GM19099 (cell line): ENCODE results near the gene KCNC4.

Experiments
- POLR2A ChIP-seq: IDR thresholded peaks from 3 replicates; pipeline ENCODE4 v1.6.1; 2011; ENCODE audit warnings: low read depth; ENCODE audit not compliant: insufficient read length; ENCODE audit errors: extremely low read depth

Gene KCNC4

DNA sequence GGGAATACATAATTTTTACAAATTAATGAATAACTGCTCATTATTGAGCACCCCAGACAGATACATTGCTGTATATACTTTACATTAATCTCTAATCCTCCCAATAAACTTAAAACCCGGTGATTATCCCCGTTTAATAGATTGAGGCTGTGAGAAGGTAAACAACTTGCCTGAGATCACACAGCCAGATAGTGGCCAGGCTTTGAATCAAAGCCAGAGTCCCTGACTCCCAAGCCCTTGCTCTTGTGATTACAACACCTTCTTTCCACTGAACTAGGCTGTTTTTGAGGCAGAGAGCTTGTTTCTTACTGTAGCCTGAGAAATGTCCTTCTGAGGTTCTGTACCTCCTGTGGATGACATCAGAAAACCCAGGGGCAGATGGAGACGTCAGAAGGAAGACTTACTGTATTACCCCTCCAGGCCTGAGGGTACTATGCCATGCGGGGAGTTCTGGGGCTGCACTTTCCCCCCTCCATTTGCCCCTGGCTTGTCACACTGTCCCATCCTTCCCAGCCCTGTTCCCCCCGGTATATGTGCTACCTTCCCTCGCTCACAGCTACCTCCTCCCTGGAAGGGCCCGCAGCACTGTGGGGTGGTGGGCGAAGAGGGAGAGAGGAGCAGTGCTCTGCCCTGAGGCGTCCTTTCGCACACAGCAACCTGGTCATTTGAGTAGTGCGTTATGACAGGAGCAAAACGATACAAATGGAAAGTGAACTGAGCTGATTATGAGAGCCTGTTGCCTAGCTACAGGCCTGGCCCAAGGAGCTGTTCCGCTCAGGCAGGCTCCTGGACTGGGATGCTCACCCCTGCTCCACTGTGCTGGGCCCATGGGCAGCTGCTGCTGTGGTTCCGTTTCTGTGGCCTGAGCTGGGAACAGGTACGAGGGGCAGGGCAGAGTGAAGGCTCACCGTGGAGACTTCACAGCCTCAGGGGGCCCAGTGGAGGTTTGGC lies 4.6 kb downstream of the KCNC4 start:
- no peak for TF ChIP-seq POLR2A

DNA sequence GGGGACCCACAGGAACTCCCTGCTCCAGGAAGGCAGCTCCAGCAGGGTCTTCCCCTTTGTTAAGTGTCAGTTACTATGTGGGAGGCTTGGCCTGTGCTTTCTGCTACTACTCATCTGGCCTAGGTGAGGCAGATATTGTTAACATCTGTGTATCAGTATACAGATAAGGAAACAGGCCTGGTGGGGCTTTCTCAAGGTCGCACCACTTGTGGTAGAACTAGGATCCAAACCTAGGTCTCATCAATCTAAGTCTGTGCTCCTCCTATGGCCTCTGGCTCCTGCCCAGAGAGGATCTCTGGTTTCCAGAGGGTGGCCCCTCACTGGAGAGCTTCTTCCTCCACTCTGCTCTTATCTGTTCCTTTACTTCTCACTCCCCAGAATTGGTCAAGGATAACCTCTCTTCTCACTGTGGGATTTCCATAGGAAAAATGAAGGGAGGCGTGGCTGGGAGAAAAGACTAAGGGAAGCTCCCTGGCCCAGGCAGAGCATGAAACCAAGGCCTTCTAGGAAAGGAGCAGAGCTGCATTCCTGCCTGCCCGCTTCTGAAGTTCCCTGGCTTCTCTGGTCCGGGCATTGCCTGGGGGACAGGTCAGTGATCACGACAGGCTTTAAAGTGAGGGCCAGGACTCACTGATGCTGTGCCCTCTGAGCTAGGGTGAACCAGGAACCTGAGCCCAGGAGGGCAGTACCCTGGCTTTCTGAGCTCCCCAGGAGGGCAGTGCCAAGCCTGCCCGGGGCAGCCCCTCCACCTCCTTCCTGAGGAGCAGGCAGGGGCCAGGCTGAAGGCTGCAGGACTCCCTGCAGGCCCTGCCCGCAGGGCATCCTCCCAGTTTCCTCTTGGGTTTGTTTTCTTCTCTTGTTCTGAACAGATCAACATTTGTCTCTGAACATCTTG lies 5.8 kb downstream of the KCNC4 start:
- no peak for TF ChIP-seq POLR2A

DNA sequence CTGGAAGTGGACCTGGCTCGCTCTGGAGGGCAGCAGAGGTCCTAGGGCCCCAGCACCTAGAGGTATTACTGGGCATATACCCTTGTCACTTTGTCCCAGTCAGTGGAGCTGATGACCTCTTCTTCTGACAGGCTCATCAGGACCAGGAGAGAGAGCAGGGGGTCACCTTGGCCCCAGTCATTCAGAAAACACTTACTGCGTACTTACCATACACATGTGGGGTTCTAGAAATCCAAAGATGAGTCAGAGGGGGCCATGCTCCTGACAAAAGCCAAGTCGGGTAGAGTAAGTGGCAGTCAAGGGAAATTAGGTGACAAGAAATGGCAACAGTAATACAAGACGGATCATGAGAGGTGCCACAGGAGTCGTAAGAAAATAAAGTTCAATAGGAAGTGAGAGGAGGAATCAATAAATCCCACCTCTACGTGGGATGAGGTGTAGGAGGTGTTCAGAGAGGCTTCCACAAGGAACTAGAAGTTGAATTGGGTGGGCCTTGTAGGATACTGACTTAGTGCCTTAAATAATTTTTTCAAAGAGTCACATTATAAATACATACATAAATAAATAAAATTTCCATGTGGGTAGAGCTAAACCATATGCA lies 6.8 kb downstream of the KCNC4 start:
- no peak for TF ChIP-seq POLR2A

DNA sequence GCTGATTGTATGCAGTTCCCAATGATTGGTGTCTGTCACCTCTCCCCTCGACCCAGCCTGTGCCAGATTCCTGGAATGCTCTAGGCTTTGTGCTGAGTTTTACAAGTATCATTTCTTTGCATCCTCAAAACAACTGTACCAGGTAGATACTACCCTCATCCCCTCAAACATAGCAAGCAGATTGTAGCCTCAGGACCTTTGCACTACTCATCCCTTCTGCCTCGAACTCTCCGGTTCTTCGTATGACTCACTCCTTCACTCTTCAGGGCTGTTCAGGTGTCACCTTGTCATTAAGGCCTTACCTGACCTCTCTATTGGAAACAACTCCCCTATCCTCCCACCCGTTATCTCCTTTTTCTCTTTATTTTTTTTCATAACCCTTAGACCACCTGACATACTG lies 8.0 kb downstream of the KCNC4 start:
- no peak for TF ChIP-seq POLR2A

DNA sequence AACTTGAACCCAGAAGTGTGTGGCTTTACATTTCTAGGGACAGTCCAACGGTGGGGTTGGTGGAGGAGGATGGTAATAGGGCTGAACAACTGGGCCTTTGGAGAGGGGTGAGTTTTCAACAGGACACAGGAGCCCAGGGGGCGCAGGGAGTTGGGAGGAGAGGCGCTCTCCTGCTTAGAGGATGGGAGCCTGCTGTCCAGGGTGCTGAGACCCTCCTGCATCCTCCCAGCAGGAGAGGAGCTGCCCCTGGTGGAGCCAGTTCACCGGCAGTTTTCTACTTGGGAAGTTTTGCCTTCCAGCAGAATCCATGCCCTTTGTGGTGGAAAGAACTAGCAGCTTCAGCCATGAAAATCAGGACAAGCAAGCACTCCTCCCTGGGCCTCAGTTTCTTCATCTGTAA lies 8.6 kb downstream of the KCNC4 start:
- TF ChIP-seq POLR2A, result no peak

DNA sequence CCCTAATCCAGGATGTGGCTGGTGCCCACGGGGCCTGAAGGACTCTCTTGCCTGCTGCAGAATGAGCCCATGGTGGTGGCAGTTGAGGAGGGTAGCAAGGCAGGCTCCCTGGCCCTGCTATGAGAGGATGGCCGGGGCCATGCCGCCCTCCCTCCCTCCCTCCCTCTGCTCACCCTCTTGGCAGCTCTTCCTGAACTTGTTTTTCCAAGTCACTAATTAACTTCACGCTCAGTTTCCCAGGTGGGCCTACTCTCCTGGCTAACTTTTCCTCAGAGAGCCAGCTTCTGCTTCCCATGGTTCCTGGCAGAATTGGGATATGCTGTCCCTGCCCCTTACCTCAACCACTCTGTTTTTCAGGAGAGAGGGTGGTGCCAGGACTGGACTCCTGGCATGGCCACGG lies 10.2 kb downstream of the KCNC4 start:
- TF ChIP-seq POLR2A, result no peak

DNA sequence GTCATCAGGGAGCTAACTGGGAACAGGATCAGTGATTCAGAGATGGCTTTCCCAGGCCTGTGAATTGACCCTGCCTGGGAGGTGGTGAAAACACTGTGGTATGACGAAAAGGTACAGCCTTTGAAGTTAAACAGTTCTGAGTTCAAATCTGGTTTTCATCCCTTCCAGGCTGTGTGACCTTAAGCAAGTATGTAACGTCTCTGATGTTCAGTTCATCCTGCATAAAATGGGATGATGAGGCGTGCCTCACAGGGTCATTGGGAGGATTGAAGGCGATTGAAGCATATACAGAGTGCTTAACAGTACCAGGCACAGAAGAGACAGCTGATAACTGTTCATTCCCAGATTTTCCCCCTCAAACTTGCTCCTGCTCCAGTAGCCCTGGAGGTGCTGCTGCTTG lies 11.0 kb downstream of the KCNC4 start:
- TF ChIP-seq POLR2A, result no peak

DNA sequence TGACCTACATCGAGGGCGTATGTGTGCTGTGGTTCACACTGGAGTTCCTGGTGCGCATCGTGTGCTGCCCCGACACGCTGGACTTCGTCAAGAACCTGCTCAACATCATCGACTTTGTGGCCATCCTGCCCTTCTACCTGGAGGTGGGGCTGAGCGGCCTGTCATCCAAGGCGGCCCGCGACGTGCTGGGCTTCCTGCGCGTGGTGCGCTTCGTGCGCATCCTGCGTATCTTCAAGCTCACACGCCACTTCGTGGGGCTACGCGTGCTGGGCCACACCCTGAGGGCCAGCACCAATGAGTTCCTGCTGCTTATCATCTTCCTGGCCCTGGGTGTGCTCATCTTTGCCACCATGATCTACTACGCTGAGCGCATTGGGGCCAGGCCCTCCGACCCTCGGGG lies 13.0 kb downstream of the KCNC4 start:
- TF ChIP-seq POLR2A, result no peak

DNA sequence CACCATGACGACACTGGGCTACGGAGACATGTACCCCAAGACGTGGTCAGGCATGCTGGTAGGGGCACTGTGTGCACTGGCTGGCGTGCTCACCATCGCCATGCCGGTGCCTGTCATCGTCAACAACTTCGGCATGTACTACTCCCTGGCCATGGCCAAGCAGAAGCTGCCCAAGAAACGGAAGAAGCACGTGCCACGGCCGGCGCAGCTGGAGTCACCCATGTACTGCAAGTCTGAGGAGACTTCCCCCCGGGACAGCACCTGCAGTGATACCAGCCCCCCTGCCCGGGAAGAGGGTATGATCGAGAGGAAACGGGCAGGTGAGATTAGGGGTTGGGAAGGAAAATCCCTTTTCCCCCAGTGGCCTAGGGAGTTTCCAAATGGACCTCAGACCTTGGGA lies 13.5 kb downstream of the KCNC4 start:
- TF ChIP-seq POLR2A, result no peak

DNA sequence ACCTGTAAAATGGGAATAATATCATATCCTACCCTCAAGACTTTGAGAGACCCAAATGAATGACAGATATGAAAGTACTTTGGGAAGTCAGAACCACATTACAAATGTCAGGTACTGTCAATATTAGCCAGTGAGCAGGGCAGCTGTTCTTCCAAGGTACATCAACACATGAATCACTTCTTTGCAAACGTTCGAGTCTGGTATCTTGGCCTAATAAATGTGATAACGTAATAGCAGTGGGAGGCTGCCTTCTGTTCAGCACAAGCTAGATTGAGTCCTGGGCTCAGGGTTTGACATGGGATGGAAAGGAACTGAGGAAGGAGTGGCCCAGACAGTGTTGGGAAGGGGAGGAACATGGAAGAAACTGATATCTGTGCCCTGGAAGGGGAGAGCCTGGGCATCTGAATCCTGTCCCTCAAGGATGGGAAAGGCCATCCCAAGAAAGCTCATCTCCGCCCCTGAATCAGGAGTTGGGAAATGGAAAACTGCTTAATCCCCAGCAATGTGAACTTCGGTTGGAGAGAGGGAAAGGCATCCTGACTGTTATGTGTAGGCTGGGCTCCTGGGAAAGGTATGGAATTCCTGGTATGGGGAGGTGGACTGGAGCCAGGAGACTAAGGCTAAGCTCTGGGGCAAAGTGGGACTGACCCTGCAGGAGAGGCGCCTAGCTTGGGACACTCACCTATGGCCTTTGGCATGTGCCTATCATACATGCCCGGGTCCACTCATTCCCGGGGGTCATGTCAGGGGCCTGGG lies 14.3 kb downstream of the KCNC4 start:
- no peak for TF ChIP-seq POLR2A

DNA sequence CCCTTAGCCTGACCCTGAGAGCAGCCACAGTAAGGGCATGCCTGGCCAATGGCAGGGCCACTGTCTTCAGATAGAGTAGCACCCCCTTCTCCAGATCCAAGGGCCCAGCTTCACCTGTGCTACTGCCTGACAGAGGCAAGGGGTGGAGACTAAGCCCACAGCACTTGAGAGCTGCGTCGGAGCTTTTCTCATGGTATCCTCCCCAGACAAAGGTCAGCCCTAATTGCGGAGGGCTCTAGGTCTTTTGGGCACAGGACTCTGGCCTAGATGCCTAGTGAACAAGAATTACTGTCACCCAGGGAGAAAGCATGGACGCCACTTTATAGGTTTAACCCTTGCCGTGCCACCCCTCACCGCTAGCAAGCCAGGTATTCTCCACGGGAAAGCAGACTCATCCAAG lies 15.1 kb downstream of the KCNC4 start:
- TF ChIP-seq POLR2A, result no peak

DNA sequence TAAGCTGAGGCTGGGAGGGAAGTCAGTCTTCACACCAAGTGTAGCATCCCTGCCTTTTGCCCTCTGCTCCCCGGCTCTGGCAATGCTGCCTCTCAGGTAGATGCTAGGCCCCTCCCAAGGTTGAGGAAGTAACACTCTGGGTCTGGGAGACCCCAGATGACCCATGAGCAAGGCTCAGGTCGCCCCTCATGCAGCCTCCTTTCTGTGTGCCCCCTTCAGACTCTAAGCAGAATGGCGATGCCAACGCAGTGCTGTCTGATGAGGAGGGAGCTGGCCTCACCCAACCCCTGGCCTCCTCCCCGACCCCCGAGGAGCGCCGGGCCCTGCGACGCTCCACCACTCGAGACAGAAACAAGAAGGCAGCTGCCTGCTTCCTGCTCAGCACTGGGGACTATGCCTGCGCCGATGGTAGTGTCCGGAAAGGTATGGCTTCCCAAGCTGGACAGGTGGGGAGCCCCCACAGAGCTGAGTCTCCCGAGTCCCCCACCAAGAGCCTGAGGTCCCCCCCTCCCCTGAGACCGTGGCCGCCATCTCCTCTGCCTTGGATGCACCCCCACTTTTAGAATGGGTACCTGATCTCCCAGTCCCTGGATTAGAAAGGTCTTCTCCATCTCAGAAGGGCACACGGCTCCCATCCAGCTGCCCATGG lies 15.8 kb downstream of the KCNC4 start:
- no peak for TF ChIP-seq POLR2A

DNA sequence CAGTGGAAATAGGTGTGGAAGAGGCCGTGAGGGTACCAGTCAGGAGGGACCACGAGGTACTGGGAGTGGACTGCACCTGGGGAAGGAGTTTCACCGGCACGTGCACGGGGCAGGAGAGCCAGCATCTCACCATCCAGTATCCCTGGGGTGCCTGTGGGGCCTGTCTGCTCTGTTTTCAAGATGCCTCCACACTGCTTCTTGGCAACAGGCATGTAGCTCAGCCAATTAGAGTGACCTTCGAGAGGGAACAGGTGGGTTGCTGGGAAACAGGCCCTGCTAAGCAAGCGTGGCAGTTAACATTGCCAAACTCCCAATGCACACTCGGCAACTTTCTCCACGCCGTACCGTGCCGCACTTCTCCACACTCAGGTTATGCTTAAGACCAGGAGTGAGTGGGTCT lies 17.7 kb downstream of the KCNC4 start:
- no peak for TF ChIP-seq POLR2A

DNA sequence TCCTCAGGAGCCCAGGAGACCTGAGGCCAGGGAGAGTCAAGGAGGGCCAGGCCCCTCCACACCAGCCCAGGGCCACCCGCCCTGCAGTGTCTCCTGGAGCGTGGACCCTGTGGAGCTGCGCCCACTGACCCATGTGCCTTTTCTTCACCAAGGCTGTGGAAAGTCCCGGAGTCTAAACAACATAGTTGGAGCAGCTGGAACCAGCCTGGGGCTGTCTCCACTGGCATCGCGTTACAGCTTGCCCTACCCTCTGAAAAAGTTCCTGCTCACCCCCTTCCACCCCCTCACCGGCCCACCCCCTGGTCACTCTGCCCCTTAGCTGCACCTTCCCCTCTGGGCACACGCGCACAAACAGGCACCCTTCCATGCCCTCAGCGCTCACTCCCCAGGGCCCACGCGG lies 18.3 kb downstream of the KCNC4 start:
- TF ChIP-seq POLR2A, result no peak
